H1 (cell line): ENCODE data around the gene ADRM1. TPM values are rescaled to one million over a fixed set of nuclear protein-coding genes. Genes with fewer than 3 reads are reported as not detected.

Experiments used
- CTCF ChIA-PET: fragments of 300-600 bp; sonication (Branson Sonifier 250); formaldehyde crosslinking; loops from one replicate; lab custom pipeline; 2021; ENCODE audit not compliant: partially characterized antibody; lab: Charles Lee
- POLR2A ChIA-PET: fragments of 300-600 bp; sonication (Branson Sonifier 250); formaldehyde crosslinking; loops from one replicate; lab custom pipeline; 2021; ENCODE audit warnings: inconsistent platforms; ENCODE audit not compliant: partially characterized antibody; lab: Charles Lee
- DNase-seq, 2 experiments: peaks; one replicate each; pipeline versions ENCODE4 v3.0.0 to v3.0.0-alpha.2; 2010 to 2022; ENCODE audit warnings: low spot score in 2 of 2, low read depth in 1 of 2, mixed read lengths in 1 of 2
- FAIRE-seq: peaks from 2 replicates; lab custom pipeline; 2011; peaks lifted over from hg19 to GRCh38; lab: Jason Lieb, UNC
- H2AFZ ChIP-seq: 2 replicates; pipeline ENCODE4 v1.8.1; 2012; ENCODE audit warnings: low read length, inconsistent platforms
- H2AK5ac ChIP-seq: 2 replicates; pipeline ENCODE4 v1.6.1; 2013; ENCODE audit warnings: low read depth, low read length
- H2BK120ac ChIP-seq: replicated peaks from 2 replicates; pipeline ENCODE3; 2013; ENCODE audit warnings: low read depth, low read length, inconsistent platforms
- H2BK12ac ChIP-seq: 2 replicates; pipeline ENCODE4 v1.6.1; 2013; ENCODE audit warnings: low read depth, low read length
- H2BK15ac ChIP-seq: 2 replicates; pipeline ENCODE4 v1.6.1; 2013; ENCODE audit warnings: low read length
- H2BK20ac ChIP-seq: 2 replicates; pipeline ENCODE4 v1.6.1; 2013; ENCODE audit warnings: low read length
- H2BK5ac ChIP-seq: 2 replicates; pipeline ENCODE4 v1.6.1; 2013; ENCODE audit warnings: low read depth, low read length
- H3K14ac ChIP-seq: 2 replicates; pipeline ENCODE4 v1.6.1; 2013; ENCODE audit warnings: inconsistent platforms; ENCODE audit not compliant: insufficient read length
- H3K18ac ChIP-seq: 2 replicates; pipeline ENCODE4 v1.6.1; 2013; ENCODE audit warnings: low read length; ENCODE audit errors: extremely low read depth
- H3K23ac ChIP-seq: 2 replicates; pipeline ENCODE4 v1.6.1; 2013; ENCODE audit warnings: inconsistent platforms; ENCODE audit not compliant: insufficient read length
- H3K23me2 ChIP-seq: 2 replicates; pipeline ENCODE4 v1.6.1; 2013; ENCODE audit warnings: low read depth, low read length
- H3K27ac ChIP-seq: 2 replicates; pipeline ENCODE4 v1.6.1; 2011; ENCODE audit warnings: low read depth, low read length, inconsistent platforms
- H3K27me3 ChIP-seq, 4 experiments: replicated peaks in 1 of 4; 1 replicate in 1 of 4; 2 replicates in 3 of 4; pipeline versions ENCODE4 v1.6.1 to v1.8.1; 2011 to 2013; ENCODE audit warnings: low read length in 3 of 4, mild to moderate bottlenecking in 3 of 4, inconsistent platforms in 2 of 4, mixed read lengths in 2 of 4, moderate library complexity in 1 of 4; ENCODE audit not compliant: control insufficient read depth in 3 of 4, insufficient read depth in 3 of 4; ENCODE audit errors: extremely low read depth in 1 of 4
- H3K36me3 ChIP-seq, 4 experiments: 2 replicates each; pipeline versions ENCODE4 v1.6.1 to v1.8.1; 2011 to 2013; ENCODE audit warnings: mild to moderate bottlenecking in 4 of 4, low read length in 3 of 4, moderate library complexity in 2 of 4, control low read depth in 1 of 4, inconsistent platforms in 1 of 4; ENCODE audit not compliant: insufficient read depth in 4 of 4, control insufficient read depth in 2 of 4
- H3K4ac ChIP-seq: replicated peaks from 2 replicates; pipeline ENCODE3; 2013; ENCODE audit warnings: low read length, low read depth, mixed read lengths, inconsistent platforms; ENCODE audit not compliant: insufficient read length
- H3K4me1 ChIP-seq, 4 experiments: replicated peaks in 1 of 4; 1 replicate in 1 of 4; 2 replicates in 3 of 4; pipeline versions ENCODE4 v1.6.1 to v1.8.1; 2011 to 2013; ENCODE audit warnings: low read length in 3 of 4, inconsistent platforms in 2 of 4, mixed read lengths in 1 of 4; ENCODE audit not compliant: insufficient read depth in 4 of 4, control insufficient read depth in 3 of 4
- H3K4me2 ChIP-seq, 2 experiments: 2 replicates each; pipeline versions ENCODE4 v1.6.1 to v1.8.1; 2011 to 2013; ENCODE audit warnings: low read depth in 2 of 2, low read length in 2 of 2, control low read depth in 1 of 2, inconsistent platforms in 1 of 2, mild to moderate bottlenecking in 1 of 2; ENCODE audit not compliant: insufficient read depth in 1 of 2
- H3K4me3 ChIP-seq, 4 experiments: fragments of 200-600, 300-600 bp in 1 of 4; sonication (generic), shearing (Covaris generic), sonication (Bioruptor Twin) in 1 of 4; 2 replicates each; pipeline versions ENCODE4 v1.5.1 to v1.8.1; 2011 to 2016; ENCODE audit warnings: low read length in 4 of 4, low read depth in 3 of 4, control low read depth in 2 of 4, inconsistent platforms in 2 of 4, mild to moderate bottlenecking in 2 of 4, mixed read lengths in 1 of 4, moderate library complexity in 1 of 4; ENCODE audit not compliant: insufficient read depth in 2 of 4; ENCODE audit errors: extremely low read depth in 1 of 4
- H3K56ac ChIP-seq: replicated peaks from 2 replicates; pipeline ENCODE3; 2013; ENCODE audit warnings: low read depth, mild to moderate bottlenecking, mixed read lengths, low read length, inconsistent platforms; ENCODE audit not compliant: insufficient read length
- H3K79me1 ChIP-seq: 2 replicates; pipeline ENCODE4 v1.6.1; 2013; ENCODE audit warnings: low read depth, low read length, control low read depth
- H3K79me2 ChIP-seq, 2 experiments: 2 replicates each; pipeline versions ENCODE4 v1.6.1 to v1.8.1; 2012 to 2013; ENCODE audit warnings: low read length in 2 of 2, mild to moderate bottlenecking in 2 of 2, inconsistent platforms in 1 of 2; ENCODE audit not compliant: insufficient read depth in 2 of 2, control insufficient read depth in 1 of 2
- H3K9ac ChIP-seq, 4 experiments: replicated peaks in 1 of 4; 1 replicate in 1 of 4; 2 replicates in 3 of 4; pipeline versions ENCODE4 v1.6.1 to v1.8.1; 2011 to 2013; ENCODE audit warnings: low read depth in 3 of 4, low read length in 3 of 4, control low read depth in 2 of 4, mild to moderate bottlenecking in 2 of 4, moderate library complexity in 2 of 4, inconsistent platforms in 1 of 4; ENCODE audit errors: extremely low read depth in 1 of 4
- H3K9me3 ChIP-seq, 2 experiments: 2 replicates each; pipeline versions ENCODE4 v1.6.1 to v1.8.1; 2012 to 2013; ENCODE audit warnings: mild to moderate bottlenecking in 2 of 2, moderate library complexity in 2 of 2, control low read depth in 1 of 2, inconsistent platforms in 1 of 2, low read depth in 1 of 2, low read length in 1 of 2, mixed read lengths in 1 of 2; ENCODE audit not compliant: insufficient read depth in 2 of 2
- H4K20me1 ChIP-seq, 2 experiments: replicated peaks in 1 of 2; 2 replicates each; pipeline versions ENCODE3 to v1.8.1; 2011 to 2013; ENCODE audit warnings: inconsistent platforms in 2 of 2, low read length in 2 of 2, mild to moderate bottlenecking in 1 of 2; ENCODE audit not compliant: insufficient read depth in 2 of 2, control insufficient read depth in 1 of 2
- H4K5ac ChIP-seq: 2 replicates; pipeline ENCODE4 v1.6.1; 2013; ENCODE audit warnings: low read length, low read depth, mixed read lengths, inconsistent platforms; ENCODE audit not compliant: insufficient read length
- H4K8ac ChIP-seq: 2 replicates; pipeline ENCODE4 v1.8.0; 2013; ENCODE audit warnings: mild to moderate bottlenecking, moderate library complexity, low read length, inconsistent platforms; ENCODE audit not compliant: insufficient read depth; ENCODE audit errors: extremely low read depth
- H4K91ac ChIP-seq: replicated peaks from 2 replicates; pipeline ENCODE3; 2013; ENCODE audit warnings: low read length, mixed read lengths, inconsistent platforms; ENCODE audit not compliant: insufficient read length
- CHD2 ChIP-seq: IDR thresholded peaks from 2 replicates; pipeline ENCODE4 v1.6.1; 2012; ENCODE audit warnings: low read length, improper control_type of control experiment
- CREB1 ChIP-seq: IDR thresholded peaks from 2 replicates; pipeline ENCODE4 v1.6.1; 2012; ENCODE audit warnings: inconsistent platforms
- HDAC6 ChIP-seq: IDR thresholded peaks from one replicate; pipeline ENCODE4 v1.7.1; 2012; ENCODE audit warnings: low read depth, mild to moderate bottlenecking, inconsistent platforms, low read length, moderate library complexity
- KDM1A ChIP-seq: fragments of 200-600, 300-600 bp; sonication (generic); IDR thresholded peaks from 2 replicates; pipeline ENCODE4 v1.7.1; 2016; ENCODE audit warnings: mild to moderate bottlenecking, low read length, borderline replicate concordance
- TAF7 ChIP-seq: optimal IDR thresholded peaks from 2 replicates; pipeline ENCODE3; 2011; ENCODE audit warnings: low read depth, mild to moderate bottlenecking, inconsistent platforms, low read length, moderate library complexity, borderline replicate concordance
- WGBS, 2 experiments: shearing (Covaris generic) in 1 of 2; methylation state at CpG; one replicate each; pipeline versions ENCODE4 v1.1.6 to v1.1.7; 2013 to 2015; ENCODE audit warnings: low lambda C conversion rate in 2 of 2, mixed read lengths in 2 of 2, inconsistent platforms in 1 of 2, low coverage in 1 of 2, missing lambda C conversion rate in 1 of 2; ENCODE audit not compliant: insufficient replicate concordance in 2 of 2, insufficient coverage in 1 of 2, insufficient read length in 1 of 2; ENCODE audit errors: extremely low coverage in 1 of 2, missing lambda C conversion rate in 1 of 2; 5-methylcytosine and 5-hydroxymethylcytosine counted together
- polyA plus RNA-seq, 7 experiments: library from polyadenylated mRNA; depleted of rRNA in 3 of 7; stranded (reverse) in 5 of 7; unstranded in 2 of 7; fragments of >200 nt in 5 of 7; fragments of 200-250 nt in 2 of 7; gene quantifications; 1 replicate in 5 of 7; 2 replicates in 1 of 7; 4 replicates in 1 of 7; pipeline versions ENCODE4 v1.2.1 to v1.2.3, GENCODE V29; 2011 to 2013; ENCODE audit warnings: missing spikeins in 2 of 7, mixed read lengths in 2 of 7
- total RNA-seq: library from RNA; stranded (reverse); fragmentation: NEBNext Ultra II Directional; extraction: Animal tissue kit (Norgen Biotek cat#: 25700); gene quantifications from 2 replicates; pipeline ENCODE4 v1.2.1, GENCODE V29; 2021

ADRM1 gene
- total and polyA plus RNA-seq, 2 of the 8 experiments (the other 6 are each of a cell fraction or from before 2014, with no cell fraction given) = 126 to 214 TPM

GRCh38 chr20:62350629-62351422 is 48.0 kb downstream of the ADRM1 start:
- Histone ChIP-seq H4K8ac (peak overlapping the region; percentile 43; the same call in 1 of the 2 replicates), H3K27ac (no peak overlapping the region), H3K4ac (no peak overlapping the region), H2BK20ac (no peak overlapping the region), H4K20me1 (peaks cover 0 to 16% of the 10 kb centered on the region in 2 experiments), H3K27me3 (no peaks in the 10 kb centered on the region), H2BK12ac (no peak overlapping the region), H3K4me3 (no peak overlapping the region), H3K79me2 (peaks cover 10 to 24% of the 10 kb centered on the region in 2 experiments; a peak in 3 of 4 replicates), H3K14ac (no peak overlapping the region), H3K36me3 (peaks cover 22 to 52% (median 47%) of the 10 kb centered on the region in 4 experiments; a peak in 7 of 8 replicates), H2AK5ac (no peak overlapping the region), H3K23ac (no peak overlapping the region), H4K5ac (no peak overlapping the region), H4K91ac (no peak overlapping the region), H3K79me1 (peaks cover 15% of the 10 kb centered on the region), H3K4me2 (no peak overlapping the region), H2BK5ac (peak overlapping the region; percentile 30; the same call in 1 of the 2 replicates), H2AFZ (no peak overlapping the region), H2BK15ac (no peak overlapping the region), H2BK120ac (no peak overlapping the region), H3K9ac (no peak overlapping the region), H3K9me3 (peaks cover 0 to 3% of the 10 kb centered on the region in 2 experiments; a peak in 2 of 4 replicates), H3K23me2 (no peaks in the 10 kb centered on the region; the same call in 1 of the 2 replicates), H3K4me1 (peaks cover 0 to 18% (median 16%) of the 10 kb centered on the region in 4 experiments; a peak in 6 of 7 replicates), H3K18ac (no peak overlapping the region), H3K56ac (no peak overlapping the region)
- ChIA-PET POLR2A (interaction anchor here (0.8 to 12.3 kb wide), 7 partner anchors 8 to 45 kb away, joined by 3 to 114 read pairs (median 3); partner anchors contain the start of gene LAMA5), CTCF (interaction anchor here (0.9 to 2.7 kb wide), 7 partner anchors 10 to 44 kb away, joined by 3 to 13 read pairs (median 5); no protein-coding TSS in a partner anchor)
- no peak for DNase-seq
- 91% methylated on average over 22 of the region's 23 CpGs; no CpG with 5 or more reads in 1 of the 2 experiments for WGBS, 2 experiments
- TF ChIP-seq KDM1A = no peak
- TF ChIP-seq TAF7 = no peak
- TF ChIP-seq CREB1 = no peak
- TF ChIP-seq CHD2 = no peak
- no peak for TF ChIP-seq HDAC6
- no peak for FAIRE-seq
